NCI-H2227 treated with DMSO at 0.1 percent for 48 hours (cell line): ENCODE measurements around the gene TEPSIN.

Source experiments
- DNase-seq: peaks from one replicate; lab custom pipeline; 2025; lab: John Stamatoyannopoulos, UW

Gene TEPSIN

GRCh38 chr17:81183316-81183715 is 55.5 kb downstream of the TEPSIN start:
- no peak for DNase-seq

DNA sequence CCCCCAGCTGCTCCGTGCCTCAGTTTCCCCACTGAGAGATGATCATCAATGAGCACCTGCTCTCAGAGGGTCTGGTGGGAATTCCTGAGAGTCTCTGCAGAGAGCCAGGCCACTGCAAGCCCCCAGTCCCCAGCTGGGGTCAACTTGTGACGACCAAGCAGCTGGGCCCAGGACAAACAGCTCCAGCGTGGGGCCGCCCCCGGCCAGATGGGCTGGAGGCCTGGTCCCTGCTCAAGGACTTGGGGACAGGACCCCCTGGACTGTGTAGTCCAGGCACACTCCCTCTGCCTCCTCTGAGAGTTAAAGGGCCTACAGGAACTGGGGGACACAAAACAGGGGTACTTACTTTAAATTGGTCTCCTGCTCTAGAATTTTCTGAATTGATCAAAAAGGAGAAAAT is 56.3 kb downstream of the TEPSIN start:
- DNase-seq: no peak

DNA sequence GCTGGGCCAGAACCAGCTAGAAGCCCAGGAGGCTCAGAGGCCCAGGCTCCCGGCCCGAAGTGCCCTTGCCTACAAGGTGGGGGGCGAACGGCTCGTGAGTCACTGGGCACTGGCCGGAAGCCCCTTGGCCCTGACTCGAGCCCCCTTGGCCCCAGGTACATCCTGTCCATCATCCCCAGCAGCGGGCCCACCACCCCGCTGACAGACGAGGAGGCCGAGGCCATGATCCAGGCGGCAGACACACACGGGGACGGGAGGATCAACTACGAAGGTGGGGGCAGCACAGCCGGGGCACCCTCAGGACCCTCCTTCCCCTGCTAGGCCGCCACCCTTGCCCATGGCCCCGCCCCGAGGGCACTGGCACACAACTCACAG is 57.1 kb downstream of the TEPSIN start:
- no peak for DNase-seq

- DNase-seq: no peak
These were observed 57.7 kb downstream of the TEPSIN start for GRCh38 chr17:81180836-81181810.

- DNase-seq: no peak
These were observed 59.0 kb downstream of the TEPSIN start for GRCh38 chr17:81179861-81180260.

GRCh38 chr17:81179220-81179619 is 59.6 kb downstream of the TEPSIN start:
- no peak for DNase-seq
